Measurements from ENCODE around the gene MTCP1. TPM values are rescaled to one million over a fixed set of nuclear protein-coding genes. Genes with fewer than 3 reads are reported as not detected.
A peak's percentile ranks its signal among the peaks of the same experiment; 100 is the strongest.

MTCP1 gene
- total RNA-seq, 1 donor from 2014 or later = 1.7 TPM

GRCh38 chrX:155053656-155054055, 17.3 kb downstream of the MTCP1 start:
- DNase-seq = no peak

GRCh38 chrX:155052738-155053498, 18.0 kb downstream of the MTCP1 start:
- DNase-seq = no peak

- peak; percentile 53 for DNase-seq
Observed at GRCh38 chrX:155048977-155049619, 21.8 kb downstream of the MTCP1 start.

- no peak for DNase-seq
Observed at GRCh38 chrX:155046811-155047528, 24.0 kb downstream of the MTCP1 start.

GRCh38 chrX:155046129-155046810, 24.7 kb downstream of the MTCP1 start:
- no peak for DNase-seq

GRCh38 chrX:155035688-155036087, 35.2 kb downstream of the MTCP1 start:
- no peak for DNase-seq

GRCh38 chrX:155031657-155032056, 39.3 kb downstream of the MTCP1 start:
- DNase-seq = no peak

- DNase-seq = peak; percentile 1
Observed at GRCh38 chrX:155028877-155029291, 42.1 kb downstream of the MTCP1 start.

- DNase-seq = peak; percentile 2
Observed at GRCh38 chrX:155028129-155028528, 42.8 kb downstream of the MTCP1 start.

GRCh38 chrX:155027509-155028066, 43.3 kb downstream of the MTCP1 start:
- DNase-seq = peak; percentile 73

- DNase-seq = peak; percentile 97
Observed at GRCh38 chrX:155026727-155027508, 44.0 kb downstream of the MTCP1 start, which contains the start of gene FUNDC2. FUNDC2 (plus strand) TSS chrX:155026844; CDS start chrX:155026939, 95 bp downstream.

GRCh38 chrX:155026420-155026726, 44.6 kb downstream of the MTCP1 start:
- no peak for DNase-seq

GRCh38 chrX:155023907-155024833, 46.8 kb downstream of the MTCP1 start:
- DNase-seq = no peak

GRCh38 chrX:155022585-155022984, 48.4 kb downstream of the MTCP1 start, which contains the start of gene F8:
F8 (minus strand) TSS chrX:155022723; CDS start chrX:155022552, 171 bp downstream.
- no peak for DNase-seq

- DNase-seq = no peak
Observed at GRCh38 chrX:155020591-155020990, 50.3 kb downstream of the MTCP1 start.

Other genes starting within 250 kb of the MTCP1 start
- not detected for gene SMIM9, start 236.5 kb downstream of the MTCP1 start, total RNA-seq
- gene F8A1, start 184.8 kb downstream of the MTCP1 start, total RNA-seq = 2.6 TPM
- 7.3 TPM for gene F8, start 48.4 kb downstream of the MTCP1 start, total RNA-seq
- 59.4 TPM for gene FUNDC2, start 44.3 kb downstream of the MTCP1 start, total RNA-seq
- 13.0 TPM for gene CMC4, start within 50 bp of the MTCP1 start, total RNA-seq
- gene BRCC3, start 372 bp upstream of the MTCP1 start, total RNA-seq = 18.2 TPM
- gene VBP1, start 145.3 kb upstream of the MTCP1 start, total RNA-seq = 72.4 TPM
- gene RAB39B, start 193.4 kb upstream of the MTCP1 start, total RNA-seq = 0.51 TPM

All from tongue (tissue), 2 donors.